ENCODE data around the gene ADARB2.

GRCh38 chr10:1215862-1216573 is 521.3 kb downstream of the ADARB2 start:
- TF ChIP-seq CTCF (IDR thresholded peaks at IDR 0.05) (no peak), POLR2AphosphoS5 (IDR thresholded peaks at IDR 0.05) (no peak), EP300 (IDR thresholded peaks at IDR 0.05) (no peak), POLR2A (IDR thresholded peaks at IDR 0.05) (no peak)
